ENCODE measurements around the gene PCDHB14.
"Not testable (repeated sequence)": the region's sequence is repeated elsewhere in the genome, so short reads cannot be mapped to it uniquely, and the experiment has no call there.

Gene PCDHB14

DNA sequence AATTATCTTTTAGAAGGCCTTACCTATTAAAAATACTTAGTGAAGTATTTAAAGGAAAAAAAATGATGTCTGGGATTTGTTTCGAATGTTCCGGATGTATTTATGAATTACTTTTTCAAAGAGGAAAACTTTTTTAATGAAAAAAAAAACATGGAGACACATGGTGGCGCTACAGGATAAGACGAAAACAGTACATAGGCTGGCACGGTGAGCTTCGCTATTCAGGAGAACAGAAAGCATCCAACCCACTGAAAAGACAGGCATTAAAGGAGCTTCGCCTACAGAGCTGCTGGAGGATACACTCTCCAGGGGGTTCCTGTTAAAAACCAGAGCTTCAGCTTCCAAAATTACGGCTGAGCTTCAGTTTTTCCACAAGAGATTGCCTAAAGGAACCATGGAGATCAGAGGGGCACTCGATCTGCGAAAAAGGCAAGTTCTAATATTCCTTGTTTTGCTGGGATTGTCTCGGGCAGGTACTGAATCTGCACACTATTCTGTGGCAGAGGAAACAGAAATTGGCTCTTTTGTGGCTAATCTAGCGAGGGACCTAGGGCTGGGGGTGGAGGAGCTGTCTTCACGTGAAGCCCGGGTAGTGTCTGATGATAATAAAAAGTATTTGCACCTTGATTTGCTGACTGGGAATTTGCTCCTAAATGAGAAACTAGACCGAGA lies at the start of gene PCDHB14:
Gene PCDHB14 (plus strand): TSS at position 232 of the 672 bp plus-strand sequence. CDS start 163 bp downstream, at position 395.
- peak; percentile 19 for DNase-seq

DNA sequence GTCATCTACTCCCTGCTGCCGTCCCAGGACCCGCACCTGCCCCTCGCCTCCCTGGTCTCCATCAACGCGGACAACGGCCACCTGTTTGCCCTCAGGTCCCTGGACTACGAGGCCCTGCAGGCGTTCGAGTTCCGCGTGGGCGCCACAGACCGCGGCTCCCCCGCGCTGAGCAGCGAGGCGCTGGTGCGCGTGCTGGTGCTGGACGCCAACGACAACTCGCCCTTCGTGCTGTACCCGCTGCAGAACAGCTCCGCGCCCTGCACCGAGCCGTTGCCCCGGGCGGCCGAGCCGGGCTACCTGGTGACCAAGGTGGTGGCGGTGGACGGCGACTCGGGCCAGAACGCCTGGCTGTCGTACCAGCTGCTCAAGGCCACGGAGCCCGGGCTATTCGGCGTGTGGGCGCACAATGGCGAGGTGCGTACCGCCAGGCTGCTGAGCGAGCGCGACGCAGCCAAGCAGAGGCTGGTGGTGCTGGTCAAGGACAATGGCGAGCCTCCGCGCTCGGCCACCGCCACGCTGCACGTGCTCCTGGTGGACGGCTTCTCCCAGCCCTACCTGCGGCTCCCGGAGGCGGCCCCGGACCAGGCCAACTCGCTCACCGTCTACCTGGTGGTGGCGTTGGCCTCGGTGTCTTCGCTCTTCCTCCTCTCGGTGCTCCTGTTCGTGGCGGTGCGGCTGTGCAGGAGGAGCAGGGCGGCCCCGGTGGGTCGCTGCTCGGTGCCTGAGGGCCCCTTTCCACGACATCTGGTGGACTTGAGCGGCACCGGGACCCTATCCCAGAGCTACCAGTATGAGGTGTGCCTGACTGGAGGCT lies 48.6 kb upstream of the PCDHB14 start:
- not testable (repeated sequence) for DNase-seq

DNA sequence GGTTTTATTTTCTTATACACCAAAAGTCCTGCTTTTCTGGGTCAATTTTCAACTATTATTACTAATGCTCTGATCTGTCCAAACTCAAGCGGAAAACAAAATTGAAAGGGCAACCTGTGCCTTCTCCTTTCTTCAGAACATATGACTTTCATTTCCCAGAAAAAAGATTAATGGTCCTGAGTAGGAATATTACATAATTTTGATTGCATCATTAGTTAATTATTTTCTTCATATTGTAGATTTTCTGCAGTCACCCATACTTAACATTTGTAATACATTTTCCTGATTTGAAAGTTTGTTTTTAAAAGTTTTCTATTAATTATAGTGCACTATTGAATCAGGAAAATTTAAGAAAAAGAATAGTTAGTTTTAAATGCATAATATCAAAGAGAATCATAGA lies 47.2 kb upstream of the PCDHB14 start:
- no peak for DNase-seq

DNA sequence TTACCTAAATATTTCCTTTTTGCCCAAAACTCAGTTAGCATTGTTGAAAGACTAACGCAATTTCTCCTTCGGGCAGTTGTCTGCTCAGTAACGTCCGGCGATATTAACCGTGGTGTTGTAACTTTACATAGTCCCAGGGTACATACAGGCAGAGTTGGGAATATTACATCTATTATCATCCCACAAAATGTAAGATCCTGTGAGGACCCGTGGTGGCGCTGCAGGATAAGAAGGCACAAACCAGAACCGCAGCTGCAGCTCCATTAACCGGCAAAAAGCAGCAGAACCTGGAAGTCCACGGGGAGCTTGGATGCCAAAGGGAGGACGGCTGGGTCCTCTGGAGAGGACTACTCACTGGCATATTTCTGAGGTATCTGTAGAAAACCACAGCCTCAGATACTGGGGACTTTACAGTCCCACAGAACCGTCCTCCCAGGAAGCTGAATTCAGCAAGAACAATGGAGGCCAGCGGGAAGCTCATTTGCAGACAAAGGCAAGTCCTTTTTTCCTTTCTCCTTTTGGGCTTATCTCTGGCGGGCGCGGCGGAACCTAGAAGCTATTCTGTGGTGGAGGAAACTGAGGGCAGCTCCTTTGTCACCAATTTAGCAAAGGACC lies 45.5 kb upstream of the PCDHB14 start, which contains the start of gene PCDHB8:
Gene PCDHB8 (plus strand): TSS at position 214 of the 615 bp plus-strand sequence. CDS start 245 bp downstream, at position 459.
- DNase-seq = not testable (repeated sequence)

DNA sequence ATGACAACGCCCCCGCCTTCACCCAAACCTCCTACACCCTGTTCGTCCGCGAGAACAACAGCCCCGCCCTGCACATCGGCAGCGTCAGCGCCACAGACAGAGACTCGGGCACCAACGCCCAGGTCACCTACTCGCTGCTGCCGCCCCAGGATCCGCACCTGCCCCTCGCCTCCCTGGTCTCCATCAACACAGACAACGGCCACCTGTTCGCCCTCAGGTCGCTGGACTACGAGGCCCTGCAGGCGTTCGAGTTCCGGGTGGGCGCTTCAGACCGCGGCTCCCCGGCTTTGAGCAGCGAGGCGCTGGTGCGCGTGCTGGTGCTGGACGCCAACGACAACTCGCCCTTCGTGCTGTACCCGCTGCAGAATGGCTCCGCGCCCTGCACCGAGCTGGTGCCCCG lies 43.8 kb upstream of the PCDHB14 start:
- not testable (repeated sequence) for DNase-seq

DNA sequence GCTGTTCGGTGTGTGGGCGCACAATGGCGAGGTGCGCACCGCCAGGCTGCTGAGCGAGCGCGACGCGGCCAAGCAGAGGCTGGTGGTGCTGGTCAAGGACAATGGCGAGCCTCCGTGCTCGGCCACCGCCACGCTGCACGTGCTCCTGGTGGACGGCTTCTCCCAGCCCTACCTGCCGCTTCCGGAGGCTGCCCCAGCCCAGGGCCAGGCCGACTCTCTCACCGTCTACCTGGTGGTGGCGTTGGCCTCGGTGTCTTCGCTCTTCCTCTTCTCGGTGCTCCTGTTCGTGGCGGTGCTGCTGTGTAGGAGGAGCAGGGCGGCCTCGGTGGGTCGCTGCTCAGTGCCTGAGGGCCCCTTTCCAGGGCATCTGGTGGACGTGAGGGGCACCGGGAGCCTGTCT lies 43.3 kb upstream of the PCDHB14 start:
- DNase-seq = not testable (repeated sequence)

DNA sequence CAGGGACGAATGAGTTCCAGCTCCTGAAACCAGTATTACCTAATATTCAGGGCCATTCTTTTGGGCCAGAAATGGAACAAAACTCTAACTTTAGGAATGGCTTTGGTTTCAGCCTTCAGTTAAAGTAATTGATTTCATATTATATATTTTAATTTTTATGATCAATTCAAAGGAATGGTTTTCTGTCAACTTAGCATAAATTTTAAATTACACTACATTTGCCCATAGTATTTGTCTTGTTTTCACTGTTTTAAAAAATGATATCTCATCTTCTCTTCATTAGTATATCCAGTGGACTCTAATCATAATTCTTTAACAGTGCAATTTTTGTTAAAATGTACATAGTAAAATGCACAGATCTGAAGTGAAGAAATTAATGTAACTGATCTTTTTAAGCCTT lies 42.8 kb upstream of the PCDHB14 start:
- no peak for DNase-seq

DNA sequence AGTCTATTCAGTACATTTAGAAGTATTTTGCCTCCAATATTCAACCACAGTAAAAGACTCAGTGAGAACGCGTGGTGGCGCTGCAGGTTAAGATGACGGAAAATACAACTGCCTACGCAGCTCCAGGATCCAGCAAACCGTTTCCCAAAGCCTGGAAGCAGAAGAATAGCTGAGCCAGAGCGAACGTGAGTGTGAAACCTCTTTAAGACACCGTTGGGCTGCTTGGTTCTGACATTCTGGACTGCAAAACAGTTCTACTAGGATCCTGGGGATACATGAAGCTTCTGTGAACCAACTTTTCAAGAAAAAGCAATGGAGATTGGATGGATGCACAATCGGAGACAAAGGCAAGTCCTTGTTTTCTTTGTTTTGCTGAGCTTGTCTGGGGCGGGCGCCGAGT lies 40.9 kb upstream of the PCDHB14 start, which contains the start of gene PCDHB16:
Gene PCDHB16 (plus strand): TSS at position 140 of the 400 bp plus-strand sequence. CDS start 173 bp downstream, at position 313.
- peak; percentile 30 for DNase-seq

DNA sequence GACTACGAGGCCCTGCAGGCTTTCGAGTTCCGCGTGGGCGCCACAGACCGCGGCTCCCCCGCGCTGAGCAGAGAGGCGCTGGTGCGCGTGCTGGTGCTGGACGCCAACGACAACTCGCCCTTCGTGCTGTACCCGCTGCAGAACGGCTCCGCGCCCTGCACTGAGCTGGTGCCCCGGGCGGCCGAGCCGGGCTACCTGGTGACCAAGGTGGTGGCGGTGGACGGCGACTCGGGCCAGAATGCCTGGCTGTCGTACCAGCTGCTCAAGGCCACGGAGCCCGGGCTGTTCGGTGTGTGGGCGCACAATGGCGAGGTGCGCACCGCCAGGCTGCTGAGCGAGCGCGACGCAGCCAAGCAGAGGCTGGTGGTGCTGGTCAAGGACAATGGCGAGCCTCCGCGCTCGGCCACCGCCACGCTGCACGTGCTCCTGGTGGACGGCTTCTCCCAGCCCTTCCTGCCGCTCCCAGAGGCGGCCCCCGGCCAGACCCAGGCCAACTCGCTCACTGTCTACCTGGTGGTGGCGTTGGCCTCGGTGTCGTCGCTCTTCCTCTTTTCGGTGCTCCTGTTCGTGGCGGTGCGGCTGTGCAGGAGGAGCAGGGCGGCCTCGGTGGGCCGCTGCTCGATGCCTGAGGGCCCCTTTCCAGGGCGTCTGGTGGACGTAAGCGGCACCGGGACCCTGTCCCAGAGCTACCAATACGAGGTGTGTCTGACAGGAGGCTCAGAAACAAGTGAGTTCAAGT lies 38.9 kb upstream of the PCDHB14 start:
- DNase-seq = not testable (repeated sequence)

DNA sequence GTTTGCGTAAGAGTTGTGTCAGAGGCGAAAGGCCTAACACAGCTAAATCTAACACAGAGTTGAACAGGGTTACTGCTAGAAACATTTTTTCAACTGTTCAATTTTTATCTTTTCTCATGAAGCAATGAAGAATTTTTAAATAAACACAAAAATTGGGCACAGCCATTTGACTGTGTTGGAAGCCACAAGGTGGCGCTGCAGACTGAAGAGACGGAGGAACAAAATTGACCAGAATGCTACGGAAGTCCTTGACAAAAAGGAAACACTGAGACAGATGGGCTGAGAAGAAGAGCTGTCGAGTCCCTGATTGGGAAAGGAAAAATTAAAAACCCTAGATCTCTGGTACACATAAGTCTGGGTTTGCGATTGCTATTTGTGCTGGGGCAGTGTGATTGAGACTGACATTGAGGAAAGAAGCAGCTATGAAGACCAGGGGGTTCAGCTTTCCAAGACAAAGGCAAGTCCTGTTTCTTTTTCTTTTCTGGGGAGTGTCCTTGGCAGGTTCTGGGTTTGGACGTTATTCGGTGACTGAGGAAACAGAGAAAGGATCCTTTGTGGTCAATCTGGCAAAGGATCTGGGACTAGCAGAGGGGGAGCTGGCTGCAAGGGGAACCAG lies 36.1 kb upstream of the PCDHB14 start, which contains the start of gene PCDHB9:
Gene PCDHB9 (plus strand): TSS at position 265 of the 616 bp plus-strand sequence. CDS start 158 bp downstream, at position 423.
- no peak for DNase-seq

DNA sequence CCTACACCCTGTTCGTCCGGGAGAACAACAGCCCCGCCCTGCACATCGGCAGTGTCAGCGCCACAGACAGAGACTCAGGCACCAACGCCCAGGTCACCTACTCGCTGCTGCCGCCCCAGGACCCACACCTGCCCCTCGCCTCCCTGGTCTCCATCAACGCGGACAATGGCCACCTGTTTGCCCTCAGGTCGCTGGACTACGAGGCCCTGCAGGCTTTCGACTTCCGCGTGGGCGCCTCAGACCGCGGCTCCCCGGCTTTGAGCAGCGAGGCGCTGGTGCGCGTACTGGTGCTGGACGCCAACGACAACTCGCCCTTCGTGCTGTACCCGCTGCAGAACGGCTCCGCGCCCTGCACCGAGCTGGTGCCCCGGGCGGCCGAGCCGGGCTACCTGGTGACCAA lies 34.5 kb upstream of the PCDHB14 start:
- not testable (repeated sequence) for DNase-seq

DNA sequence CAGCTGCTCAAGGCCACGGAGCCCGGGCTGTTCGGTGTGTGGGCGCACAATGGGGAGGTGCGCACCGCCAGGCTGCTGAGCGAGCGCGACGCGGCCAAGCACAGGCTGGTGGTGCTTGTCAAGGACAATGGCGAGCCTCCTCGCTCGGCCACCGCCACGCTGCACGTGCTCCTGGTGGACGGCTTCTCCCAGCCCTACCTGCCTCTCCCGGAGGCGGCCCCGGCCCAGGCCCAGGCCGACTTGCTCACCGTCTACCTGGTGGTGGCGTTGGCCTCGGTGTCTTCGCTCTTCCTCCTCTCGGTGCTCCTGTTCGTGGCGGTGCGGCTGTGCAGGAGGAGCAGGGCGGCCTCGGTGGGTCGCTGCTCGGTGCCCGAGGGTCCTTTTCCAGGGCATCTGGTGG lies 34.0 kb upstream of the PCDHB14 start:
- DNase-seq = not testable (repeated sequence)

DNA sequence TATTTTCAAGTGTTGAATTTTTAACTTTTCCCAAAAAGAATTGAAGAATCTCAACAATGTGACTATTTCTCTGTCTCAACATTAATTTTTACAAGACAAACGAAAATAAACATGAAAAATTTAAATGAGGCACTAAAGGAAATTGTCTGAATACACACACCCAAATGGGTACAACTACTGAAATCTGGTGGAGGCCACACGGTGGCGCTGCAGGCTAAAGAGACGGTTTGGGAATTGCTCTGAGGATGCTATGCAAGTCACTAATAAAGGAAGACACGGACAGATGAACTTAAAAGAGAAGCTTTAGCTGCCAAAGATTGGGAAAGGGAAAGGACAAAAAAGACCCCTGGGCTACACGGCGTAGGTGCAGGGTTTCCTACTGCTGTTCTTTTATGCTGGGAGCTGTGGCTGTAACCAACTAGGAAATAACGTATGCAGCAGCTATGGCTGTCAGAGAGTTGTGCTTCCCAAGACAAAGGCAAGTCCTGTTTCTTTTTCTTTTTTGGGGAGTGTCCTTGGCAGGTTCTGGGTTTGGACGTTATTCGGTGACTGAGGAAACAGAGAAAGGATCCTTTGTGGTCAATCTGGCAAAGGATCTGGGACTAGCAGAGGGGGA lies 30.9 kb upstream of the PCDHB14 start, which contains the start of gene PCDHB10:
Gene PCDHB10 (plus strand): TSS at position 244 of the 616 bp plus-strand sequence. CDS start 200 bp downstream, at position 444.
- DNase-seq = no peak

DNA sequence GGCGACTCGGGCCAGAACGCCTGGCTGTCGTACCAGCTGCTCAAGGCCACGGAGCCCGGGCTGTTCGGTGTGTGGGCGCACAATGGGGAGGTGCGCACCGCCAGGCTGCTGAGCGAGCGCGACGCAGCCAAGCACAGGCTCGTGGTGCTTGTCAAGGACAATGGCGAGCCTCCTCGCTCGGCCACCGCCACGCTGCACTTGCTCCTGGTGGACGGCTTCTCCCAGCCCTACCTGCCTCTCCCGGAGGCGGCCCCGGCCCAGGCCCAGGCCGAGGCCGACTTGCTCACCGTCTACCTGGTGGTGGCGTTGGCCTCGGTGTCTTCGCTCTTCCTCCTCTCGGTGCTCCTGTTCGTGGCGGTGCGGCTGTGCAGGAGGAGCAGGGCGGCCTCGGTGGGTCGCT lies 28.8 kb upstream of the PCDHB14 start:
- DNase-seq = not testable (repeated sequence)

DNA sequence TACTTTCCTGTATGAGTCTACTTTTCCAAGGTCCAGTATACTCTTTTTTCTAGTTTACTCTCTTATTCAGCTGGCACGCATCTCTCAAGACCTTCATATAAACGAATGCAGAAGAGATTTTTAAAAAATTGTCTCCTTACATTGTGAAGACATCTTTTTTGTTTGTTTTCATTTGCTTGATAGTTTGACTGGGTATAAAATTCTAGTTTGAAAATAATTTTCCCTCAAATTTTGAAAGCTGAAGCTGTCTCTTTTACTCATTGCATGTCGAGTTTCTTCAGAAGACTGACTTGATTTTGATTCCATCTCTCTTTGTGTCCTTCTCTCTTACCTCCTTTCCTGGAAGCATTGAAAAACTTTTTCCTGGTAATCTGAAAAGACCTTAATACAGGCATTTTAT lies 26.8 kb upstream of the PCDHB14 start:
- no peak for DNase-seq

DNA sequence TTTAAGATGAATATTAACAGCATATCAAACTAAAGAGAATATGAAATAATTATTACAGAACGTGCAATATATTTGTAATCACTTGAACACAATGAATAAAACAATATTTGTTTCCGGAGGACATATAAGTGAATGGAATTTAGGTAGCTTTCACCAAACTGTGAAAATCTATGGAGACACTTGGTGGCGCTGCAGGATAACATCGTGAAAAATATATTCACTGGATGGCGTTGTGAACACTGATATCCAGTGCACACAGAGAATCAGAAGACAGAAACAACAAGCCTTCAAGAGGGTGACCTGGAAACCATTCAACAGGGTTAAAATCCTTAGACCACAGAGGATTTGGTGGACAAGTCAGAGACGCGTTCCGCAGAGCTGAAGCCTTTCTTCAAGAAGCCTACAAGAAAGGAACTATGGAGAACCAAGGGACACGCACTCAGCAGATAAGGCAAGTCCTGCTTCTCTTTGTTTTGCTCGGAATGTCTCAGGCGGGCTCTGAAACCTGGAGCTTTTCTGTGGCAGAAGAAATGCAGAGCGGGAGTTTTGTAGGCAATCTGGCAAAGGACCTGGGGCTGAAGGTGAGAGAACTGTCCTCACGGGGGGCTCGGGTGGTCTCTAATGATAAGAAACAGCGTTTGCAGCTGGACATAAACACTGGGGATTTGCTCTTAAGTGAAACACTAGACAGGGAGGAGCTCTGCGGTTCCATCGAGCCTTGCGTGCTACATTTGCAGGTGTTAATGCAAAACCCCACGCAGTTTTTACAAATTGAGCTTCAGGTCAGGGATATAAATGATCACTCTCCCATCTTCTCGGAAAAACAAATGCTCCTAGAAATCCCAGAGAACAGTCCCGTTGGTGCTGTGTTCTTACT lies 23.5 kb upstream of the PCDHB14 start, which contains the start of gene PCDHB11:
Gene PCDHB11 (plus strand): TSS at position 269 of the 877 bp plus-strand sequence. CDS start 148 bp downstream, at position 417.
- no peak for DNase-seq

DNA sequence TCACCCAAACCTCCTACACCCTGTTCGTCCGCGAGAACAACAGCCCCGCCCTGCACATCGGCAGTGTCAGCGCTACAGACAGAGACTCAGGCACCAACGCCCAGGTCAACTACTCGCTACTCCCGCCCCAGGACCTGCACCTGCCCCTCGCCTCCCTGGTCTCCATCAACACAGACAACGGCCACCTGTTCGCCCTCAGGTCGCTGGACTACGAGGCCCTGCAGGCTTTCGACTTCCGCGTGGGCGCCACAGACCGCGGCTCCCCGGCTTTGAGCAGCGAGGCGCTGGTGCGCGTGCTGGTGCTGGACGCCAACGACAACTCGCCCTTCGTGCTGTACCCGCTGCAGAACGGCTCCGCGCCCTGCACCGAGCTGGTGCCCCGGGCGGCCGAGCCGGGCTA lies 22.0 kb upstream of the PCDHB14 start:
- DNase-seq = not testable (repeated sequence)

DNA sequence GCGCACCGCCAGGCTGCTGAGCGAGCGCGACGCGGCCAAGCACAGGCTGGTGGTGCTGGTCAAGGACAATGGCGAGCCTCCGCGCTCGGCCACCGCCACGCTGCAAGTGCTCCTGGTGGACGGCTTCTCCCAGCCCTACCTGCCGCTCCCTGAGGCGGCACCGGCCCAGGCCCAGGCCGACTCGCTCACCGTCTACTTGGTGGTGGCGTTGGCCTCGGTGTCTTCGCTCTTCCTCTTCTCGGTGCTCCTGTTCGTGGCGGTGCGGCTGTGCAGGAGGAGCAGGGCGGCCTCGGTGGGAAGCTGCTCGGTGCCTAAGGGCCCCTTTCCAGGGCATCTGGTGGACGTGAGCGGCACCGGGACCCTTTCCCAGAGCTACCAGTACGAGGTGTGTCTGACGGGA lies 21.5 kb upstream of the PCDHB14 start:
- not testable (repeated sequence) for DNase-seq

DNA sequence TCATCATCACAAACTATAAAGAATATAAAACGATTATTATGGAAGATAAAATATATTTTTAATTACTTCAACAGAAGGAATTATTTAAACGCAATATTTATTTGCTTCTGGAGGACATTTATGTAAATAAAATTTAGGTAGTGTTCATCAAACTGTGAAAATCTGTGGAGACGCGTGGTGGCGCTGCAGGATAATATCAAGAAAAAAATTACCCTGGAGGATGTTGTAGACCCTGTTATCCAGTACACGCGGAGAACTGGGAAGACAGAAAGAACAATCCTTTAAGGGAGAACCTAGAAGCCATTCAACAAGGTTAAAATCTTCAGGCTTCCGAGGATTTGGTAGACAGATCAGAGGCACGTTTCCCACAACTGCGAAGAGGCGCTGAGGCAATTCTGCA lies 14.7 kb upstream of the PCDHB14 start, which contains the start of gene PCDHB12:
Gene PCDHB12 (plus strand): TSS at position 242 of the 400 bp plus-strand sequence. CDS start 189 bp downstream, outside the sequence.
- no peak for DNase-seq

DNA sequence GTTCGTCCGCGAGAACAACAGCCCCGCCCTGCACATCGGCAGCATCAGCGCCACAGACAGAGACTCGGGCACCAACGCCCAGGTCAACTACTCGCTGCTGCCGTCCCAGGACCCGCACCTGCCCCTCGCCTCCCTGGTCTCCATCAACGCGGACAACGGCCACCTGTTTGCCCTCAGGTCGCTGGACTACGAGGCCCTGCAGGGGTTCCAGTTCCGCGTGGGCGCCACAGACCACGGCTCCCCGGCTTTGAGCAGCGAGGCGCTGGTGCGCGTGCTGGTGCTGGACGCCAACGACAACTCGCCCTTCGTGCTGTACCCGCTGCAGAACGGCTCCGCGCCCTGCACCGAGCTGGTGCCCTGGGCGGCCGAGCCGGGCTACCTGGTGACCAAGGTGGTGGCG lies 12.9 kb upstream of the PCDHB14 start:
- DNase-seq = not testable (repeated sequence)

Data from retina (tissue), 1 donor.